K562 (cell line): ENCODE results near the gene SMG1. TPM values are rescaled to one million over a fixed set of nuclear protein-coding genes. Genes with fewer than 3 reads are reported as not detected.

Experiments used
- ATF1 ChIP-seq, 2 experiments: fragments of 450-650 bp in 1 of 2; IDR thresholded peaks; 2 replicates each; pipeline ENCODE4 v1.6.1; 2016; ENCODE audit warnings: missing compliant biosample characterization in 1 of 2, missing genetic modification characterization in 1 of 2
- BRD9 ChIP-seq: fragments of 450-650 bp; IDR thresholded peaks from 2 replicates; pipeline ENCODE4 v1.6.1; 2018; ENCODE audit warnings: low read depth; ENCODE audit not compliant: partially characterized antibody
- CXXC5 ChIP-seq: fragments of 250-450 bp; sonication (Bioruptor Pico); IDR thresholded peaks from 2 replicates; pipeline ENCODE4 v1.8.0; 2022; ENCODE audit warnings: inconsistent platforms, mild to moderate bottlenecking, moderate library complexity
- E2F3 ChIP-seq: fragments of 250-450 bp; sonication (Bioruptor Pico); IDR thresholded peaks from 2 replicates; pipeline ENCODE4 v1.4.0; 2020; ENCODE audit warnings: mild to moderate bottlenecking
- E2F5 ChIP-seq: sonication (generic); formaldehyde crosslinking; IDR thresholded peaks from 2 replicates; pipeline ENCODE4 v1.8.0; 2022; ENCODE audit warnings: mild to moderate bottlenecking, missing genetic modification reagents
- E2F6 ChIP-seq, 2 experiments: IDR thresholded peaks; 2 replicates each; pipeline ENCODE4 v1.6.1; 2011; ENCODE audit warnings: borderline replicate concordance in 1 of 2, control low read depth in 1 of 2, low read depth in 1 of 2, low read length in 1 of 2, mild to moderate bottlenecking in 1 of 2, mixed read lengths in 1 of 2, moderate library complexity in 1 of 2; ENCODE audit not compliant: insufficient read depth in 1 of 2, insufficient read length in 1 of 2, poor library complexity in 1 of 2, severe bottlenecking in 1 of 2; ENCODE audit errors: extremely low read depth in 1 of 2
- ESRRA ChIP-seq: fragments of 450-650 bp; IDR thresholded peaks from 2 replicates; pipeline ENCODE4 v1.6.1; 2014; ENCODE audit warnings: low read depth, mild to moderate bottlenecking, moderate library complexity, borderline replicate concordance
- HNRNPLL ChIP-seq: fragments of 200-400 bp; formaldehyde crosslinking; IDR thresholded peaks from 2 replicates; pipeline ENCODE4 v1.6.1; 2017; ENCODE audit warnings: low read length, low read depth, mild to moderate bottlenecking; ENCODE audit not compliant: poor library complexity, severe bottlenecking
- NFIC ChIP-seq: fragments of 450-650 bp; IDR thresholded peaks from 2 replicates; pipeline ENCODE4 v1.6.1; 2017; ENCODE audit warnings: mild to moderate bottlenecking, inconsistent platforms
- NONO ChIP-seq, 2 experiments: fragments of 200-400 bp in 1 of 2; fragments of 450-650 bp in 1 of 2; formaldehyde crosslinking in 1 of 2; IDR thresholded peaks; 2 replicates each; pipeline ENCODE4 v1.6.1; 2017; ENCODE audit warnings: low read depth in 2 of 2, mild to moderate bottlenecking in 2 of 2, moderate library complexity in 2 of 2, low read length in 1 of 2
- PCBP2 ChIP-seq: fragments of 200-400 bp; formaldehyde crosslinking; IDR thresholded peaks from 2 replicates; pipeline ENCODE4 v1.6.1; 2018; ENCODE audit warnings: low read length, low read depth, mild to moderate bottlenecking, moderate library complexity; ENCODE audit not compliant: poor library complexity, severe bottlenecking
- POLR2AphosphoS2 ChIP-seq: IDR thresholded peaks from 2 replicates; pipeline ENCODE4 v1.6.1; 2012; ENCODE audit warnings: low read length, improper control_type of control experiment
- RBM22 ChIP-seq: fragments of 200-400 bp; formaldehyde crosslinking; IDR thresholded peaks from 2 replicates; pipeline ENCODE4 v1.6.1; 2018; ENCODE audit warnings: low read length, low read depth; ENCODE audit not compliant: poor library complexity, severe bottlenecking
- SIN3A ChIP-seq, 2 experiments: fragments of 150-350 bp in 1 of 2; IDR thresholded peaks; 2 replicates each; pipeline ENCODE4 v1.6.1; 2011 to 2016; ENCODE audit warnings: borderline replicate concordance in 2 of 2, low read depth in 2 of 2, low read length in 2 of 2, mild to moderate bottlenecking in 2 of 2, moderate library complexity in 2 of 2; ENCODE audit not compliant: control insufficient read depth in 1 of 2
- SRSF9 ChIP-seq: fragments of 200-400 bp; formaldehyde crosslinking; IDR thresholded peaks from 2 replicates; pipeline ENCODE4 v1.6.1; 2017; ENCODE audit warnings: low read depth, low read length, borderline replicate concordance
- ZNF354B ChIP-seq: fragments of 250-450 bp; sonication (Bioruptor Pico); IDR thresholded peaks from 2 replicates; pipeline ENCODE4 v1.4.0; 2020
- ZNF551 ChIP-seq: fragments of 250-450 bp; sonication (Bioruptor Pico); IDR thresholded peaks from 2 replicates; pipeline ENCODE4 v1.5.0; 2021; ENCODE audit warnings: mild to moderate bottlenecking, moderate library complexity
- ZNF76 ChIP-seq: fragments of 250-450 bp; sonication (Bioruptor Pico); IDR thresholded peaks from 2 replicates; pipeline ENCODE4 v1.4.0; 2020; ENCODE audit warnings: mild to moderate bottlenecking, moderate library complexity, borderline replicate concordance
- polyA plus RNA-seq, 8 experiments: library from polyadenylated mRNA; depleted of rRNA in 4 of 8; stranded (reverse) in 5 of 8; unstranded in 3 of 8; fragments of >200 nt; fragmentation: Nextera tagmentation in 2 of 8; fragmentation: Illumina TruSeq in 1 of 8; extraction: Ambion mirVana in 2 of 8; extraction: Trizol in 1 of 8; gene quantifications; 2 replicates each; pipeline versions ENCODE4 v1.2.1 to v1.2.3, GENCODE V29; 2011 to 2014; ENCODE audit warnings: inconsistent platforms in 1 of 8, missing spikeins in 1 of 8
- total RNA-seq, 7 experiments: library from RNA; depleted of rRNA in 6 of 7; stranded (reverse); fragments of >200 nt in 6 of 7; fragmentation: Illumina TruSeq in 2 of 7; extraction: Trizol in 2 of 7; gene quantifications; 2 replicates each; pipeline versions ENCODE4 v1.2.1 to v1.2.3, GENCODE V29; 2011 to 2021; ENCODE audit warnings: low replicate concordance in 1 of 7
- TF ChIP-seq, protein P1 (sequence below): fragments of 250-450 bp; sonication (Bioruptor Pico); IDR thresholded peaks from 2 replicates; pipeline ENCODE4 v1.8.0; 2022; ENCODE audit warnings: moderate library complexity, mild to moderate bottlenecking, inconsistent platforms
- TF ChIP-seq, protein P2 (sequence below): fragments of 450-650 bp; IDR thresholded peaks from 2 replicates; pipeline ENCODE4 v1.6.1; 2016
- TF ChIP-seq, protein P3 (sequence below), 2 experiments: fragments of 450-650 bp in 1 of 2; sonication (generic) in 1 of 2; formaldehyde crosslinking in 1 of 2; IDR thresholded peaks in 1 of 2; conservative IDR thresholded peaks in 1 of 2; 2 replicates each; pipeline versions ENCODE4 v1.6.1 to v1.8.1; 2016 to 2023; ENCODE audit warnings: mild to moderate bottlenecking in 2 of 2, moderate library complexity in 2 of 2, inconsistent platforms in 1 of 2, missing genetic modification reagents in 1 of 2

Gene SMG1
- total and polyA plus RNA-seq, 9 of the 15 experiments (the other 6 are each of a cell fraction or from before 2014, with no cell fraction given): 3.4 to 54.8 (median 32.0) TPM

DNA sequence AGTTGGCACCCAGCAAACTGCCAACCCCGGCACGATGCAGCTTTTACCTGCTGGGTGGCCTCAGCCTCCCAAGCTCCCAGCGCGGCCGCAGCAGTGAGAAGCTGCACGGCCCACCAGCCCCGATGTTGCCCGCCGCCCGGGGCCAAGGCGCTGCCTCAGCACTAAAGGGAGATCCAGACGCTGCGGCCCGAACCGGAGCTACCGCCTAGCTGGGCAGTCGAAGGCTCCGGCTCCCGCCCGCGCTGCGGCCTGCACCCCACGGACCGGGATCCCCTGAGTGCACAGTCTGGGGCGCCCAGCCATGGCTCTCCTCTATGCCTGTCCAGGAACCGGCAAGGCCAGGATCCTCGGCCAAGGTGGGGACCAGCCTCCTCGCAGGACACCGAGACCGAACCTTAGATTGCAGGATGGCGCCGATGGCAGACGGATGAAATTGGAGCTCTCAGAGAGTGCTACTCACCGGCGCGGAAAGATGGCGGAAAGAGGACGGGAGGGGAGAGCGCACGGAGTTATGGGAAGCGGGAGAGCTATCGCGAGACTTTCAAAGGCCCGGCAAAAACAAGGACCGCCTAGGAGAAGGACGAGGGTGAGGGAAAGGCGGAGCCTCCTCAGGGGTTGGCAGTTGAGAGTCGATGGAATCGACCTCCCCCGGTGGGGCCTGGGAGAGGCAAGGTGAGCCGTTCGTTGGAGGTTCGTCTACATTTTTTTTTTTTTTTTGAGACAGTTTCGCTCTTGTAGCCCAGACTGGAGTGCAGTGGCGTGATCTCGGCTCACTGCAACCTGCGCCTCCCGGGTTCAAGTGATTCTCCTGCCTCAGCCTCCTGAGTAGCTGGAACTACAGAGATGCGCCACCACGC lies 136.1 kb downstream of the SMG1 start, which contains the start of gene RPS15A (continued):
- TF ChIP-seq BRD9 (peak; percentile 99), ZNF551 (no peak), SIN3A (IDR thresholded peaks at IDR 0.05; ENCODE audit: borderline replicate concordance in 2 of 2, control insufficient read depth in 1 of 2, low read depth in 2 of 2, low read length in 2 of 2) (peak; percentile 27 to 45; a peak in 1 of 4 replicates), ZNF354B (no peak), E2F3 (CRISPR knock-in tag) (0 out of 2 replicates have a peak, but pooled peaks have one; percentile 61), ATF1 (CRISPR knock-in tag; IDR thresholded peaks at IDR 0.05) (no peak), ATF1 (tag; IDR thresholded peaks at IDR 0.05) (peak; percentile 71), ZNF76 (peak; percentile 84; the same call in 1 of the 2 replicates), ESRRA (peak; percentile 30; the same call in 1 of the 2 replicates), HNRNPLL (peak; percentile 62), E2F6 (IDR thresholded peaks at IDR 0.05; ENCODE audit: borderline replicate concordance in 1 of 2, extremely low read depth in 1 of 2, insufficient read depth in 1 of 2, insufficient read length in 1 of 2, low read depth in 1 of 2, low read length in 1 of 2, poor library complexity in 1 of 2, severe bottlenecking in 1 of 2) (no peak), RBM22 (peak; percentile 94), CXXC5 (CRISPR knock-in tag) (peak; percentile 50; the same call in 1 of the 2 replicates), POLR2AphosphoS2 (peak; percentile 89), PCBP2 (no peak), E2F5 (CRISPR knock-in tag) (peak; percentile 60), NONO (IDR thresholded peaks at IDR 0.05; ENCODE audit: low read depth in 2 of 2, low read length in 1 of 2) (peak; percentile 20 to 33; a peak in 2 of 4 replicates), NFIC (peak; percentile 60), SRSF9 (no peak)
- TF ChIP-seq, protein P1, sequence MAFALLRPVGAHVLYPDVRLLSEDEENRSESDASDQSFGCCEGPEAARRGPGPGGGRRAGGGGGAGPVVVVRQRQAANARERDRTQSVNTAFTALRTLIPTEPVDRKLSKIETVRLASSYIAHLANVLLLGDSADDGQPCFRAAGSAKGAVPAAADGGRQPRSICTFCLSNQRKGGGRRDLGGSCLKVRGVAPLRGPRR (CRISPR knock-in tag): no peak
- TF ChIP-seq, protein P2, sequence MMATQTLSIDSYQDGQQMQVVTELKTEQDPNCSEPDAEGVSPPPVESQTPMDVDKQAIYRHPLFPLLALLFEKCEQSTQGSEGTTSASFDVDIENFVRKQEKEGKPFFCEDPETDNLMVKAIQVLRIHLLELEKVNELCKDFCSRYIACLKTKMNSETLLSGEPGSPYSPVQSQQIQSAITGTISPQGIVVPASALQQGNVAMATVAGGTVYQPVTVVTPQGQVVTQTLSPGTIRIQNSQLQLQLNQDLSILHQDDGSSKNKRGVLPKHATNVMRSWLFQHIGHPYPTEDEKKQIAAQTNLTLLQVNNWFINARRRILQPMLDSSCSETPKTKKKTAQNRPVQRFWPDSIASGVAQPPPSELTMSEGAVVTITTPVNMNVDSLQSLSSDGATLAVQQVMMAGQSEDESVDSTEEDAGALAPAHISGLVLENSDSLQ: peak; percentile 43; the same call in 1 of the 2 replicates
- TF ChIP-seq, protein P3, sequence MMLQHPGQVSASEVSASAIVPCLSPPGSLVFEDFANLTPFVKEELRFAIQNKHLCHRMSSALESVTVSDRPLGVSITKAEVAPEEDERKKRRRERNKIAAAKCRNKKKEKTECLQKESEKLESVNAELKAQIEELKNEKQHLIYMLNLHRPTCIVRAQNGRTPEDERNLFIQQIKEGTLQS (IDR thresholded peaks at IDR 0.05): no peak
- TF ChIP-seq, protein P3 (CRISPR knock-in tag; conservative IDR thresholded peaks at IDR 0.05): peak; percentile 84
